Measurements from ENCODE around the gene DEDD.

The DEDD gene

DNA sequence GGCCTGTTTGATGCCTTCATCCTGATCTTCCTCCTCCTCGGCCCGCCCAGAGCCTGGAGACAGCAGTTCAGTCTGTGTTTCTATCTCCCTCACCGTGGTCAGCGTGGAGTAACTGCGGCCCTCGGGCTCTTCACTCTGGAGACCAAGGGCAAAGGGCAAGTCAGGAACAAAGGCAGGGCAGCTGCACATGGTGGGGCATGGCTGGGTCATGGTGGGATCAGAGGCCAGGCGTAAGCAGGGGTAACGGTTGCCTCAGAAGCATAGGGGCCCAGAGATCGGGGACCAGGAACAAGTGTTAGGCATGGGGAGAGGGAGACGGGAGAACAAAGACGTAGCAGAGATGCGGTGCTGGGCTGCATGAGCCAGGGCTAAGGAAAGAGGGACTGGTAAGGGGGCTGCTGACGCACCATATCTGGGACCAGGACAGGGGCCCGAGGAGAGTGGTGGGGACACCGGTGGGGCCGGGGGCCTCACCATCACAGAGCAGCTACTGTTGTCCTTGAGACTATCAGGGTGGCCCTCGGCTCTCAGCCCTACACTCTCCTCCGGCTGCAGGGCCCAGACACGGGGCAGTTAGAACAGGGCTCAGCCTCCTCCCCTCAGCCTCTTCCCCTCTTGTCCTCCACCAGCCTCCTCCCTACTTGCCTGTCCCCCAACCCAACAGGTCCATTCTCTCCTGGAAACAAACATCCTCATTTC is 59.6 kb downstream of the DEDD start:
- no peak for DNase-seq (ENCODE audit: low spot score)

DNA sequence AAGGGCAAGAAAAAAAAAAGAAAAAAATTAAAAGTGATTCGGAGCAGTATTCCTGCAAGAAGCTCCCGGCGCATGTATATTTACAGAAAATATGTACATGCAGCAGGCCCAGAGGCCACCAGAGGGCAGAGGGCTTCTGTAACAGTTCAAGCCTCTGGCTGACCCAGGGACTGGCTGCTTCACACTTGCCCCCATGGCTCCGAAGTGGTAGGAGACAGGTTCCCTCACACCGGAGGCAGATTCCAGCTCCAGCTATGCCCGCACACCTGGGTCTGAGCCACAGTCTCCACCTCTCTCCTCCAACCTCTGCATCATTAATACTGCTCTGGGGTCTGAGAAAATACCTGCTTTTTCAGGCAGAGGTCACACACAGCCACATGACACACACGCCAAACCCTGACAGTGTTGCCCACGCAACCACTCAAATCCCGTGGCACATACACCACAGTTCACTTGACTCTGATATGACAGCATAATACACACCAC is 60.5 kb downstream of the DEDD start:
- peak; percentile 77 for DNase-seq (ENCODE audit: low spot score)
